DOHH2 (cell line): ENCODE measurements around the gene SOWAHC.
"Not testable (repeated sequence)": the region's sequence is repeated elsewhere in the genome, so short reads cannot be mapped to it uniquely, and the experiment has no call there.

ENCODE experiments used
- H3F3A ChIP-seq: fragments of 200-600 bp; sonication (generic), shearing (Covaris generic); 2 replicates; pipeline ENCODE4 v1.6.0; 2016; ENCODE audit warnings: antibody characterized with exemption, mild to moderate bottlenecking; ENCODE audit not compliant: control insufficient read depth, insufficient read depth
- H3K27ac ChIP-seq: fragments of 200-600 bp; sonication (generic); 2 replicates; pipeline ENCODE4 v1.5.1; 2014; ENCODE audit warnings: low read depth, mild to moderate bottlenecking, low read length, moderate library complexity
- H3K27me3 ChIP-seq: fragments of 200-600 bp; sonication (generic); 2 replicates; pipeline ENCODE4 v1.6.1; 2014; ENCODE audit warnings: mild to moderate bottlenecking, low read length, mixed read lengths; ENCODE audit not compliant: control insufficient read depth
- H3K36me3 ChIP-seq: fragments of 200-600 bp; sonication (generic); 2 replicates; pipeline ENCODE4 v1.6.1; 2014; ENCODE audit warnings: mild to moderate bottlenecking, low read length, moderate library complexity, mixed read lengths; ENCODE audit not compliant: control insufficient read depth
- H3K4me1 ChIP-seq: fragments of 200-600 bp; sonication (generic); 2 replicates; pipeline ENCODE4 v1.6.1; 2014; ENCODE audit warnings: mild to moderate bottlenecking, low read length, mixed read lengths; ENCODE audit not compliant: control insufficient read depth
- H3K4me2 ChIP-seq: fragments of 200-600 bp; sonication (generic); 2 replicates; pipeline ENCODE4 v1.6.0; 2014; ENCODE audit warnings: mild to moderate bottlenecking, low read length, moderate library complexity
- H3K4me3 ChIP-seq: fragments of 200-600 bp; sonication (generic); 2 replicates; pipeline ENCODE4 v1.5.1; 2014; ENCODE audit warnings: mild to moderate bottlenecking, low read length, mixed read lengths
- H3K79me2 ChIP-seq: fragments of 200-600 bp; sonication (generic); 2 replicates; pipeline ENCODE4 v1.6.1; 2014; ENCODE audit warnings: mild to moderate bottlenecking, low read length, mixed read lengths; ENCODE audit not compliant: control insufficient read depth
- H3K9me2 ChIP-seq: fragments of 200-600 bp; sonication (generic); replicated peaks from 2 replicates; pipeline ENCODE4 v1.6.1; 2014; ENCODE audit warnings: mild to moderate bottlenecking, low read length, mixed read lengths; ENCODE audit not compliant: control insufficient read depth
- H3K9me3 ChIP-seq: fragments of 200-600 bp; sonication (generic); 2 replicates; pipeline ENCODE4 v1.6.1; 2014; ENCODE audit warnings: antibody characterized with exemption, low read length, mixed read lengths; ENCODE audit not compliant: control insufficient read depth, insufficient read depth
- H4K20me1 ChIP-seq: fragments of 200-600 bp; sonication (generic); 2 replicates; pipeline ENCODE4 v1.6.0; 2014; ENCODE audit warnings: low read depth, mild to moderate bottlenecking, antibody characterized with exemption, low read length, moderate library complexity; ENCODE audit not compliant: control insufficient read depth, insufficient read depth
- CTCF ChIP-seq: fragments of 200-600 bp; sonication (generic); IDR thresholded peaks from one replicate; pipeline ENCODE4 v1.5.1; 2014; ENCODE audit warnings: antibody characterized with exemption, mild to moderate bottlenecking, low read depth, low read length; ENCODE audit not compliant: poor library complexity, severe bottlenecking
- EZH2phosphoT487 ChIP-seq: fragments of 200-600 bp; sonication (generic); IDR thresholded peaks from 2 replicates; pipeline ENCODE4 v1.6.1; 2017; ENCODE audit warnings: borderline replicate concordance, mild to moderate bottlenecking, antibody characterized with exemption, low read length, moderate library complexity, mixed read lengths

Gene SOWAHC

GRCh38 chr2:109624339-109624738, 10.2 kb downstream of the SOWAHC start:
- no peak overlapping the region for H3K4me3 ChIP-seq
- no peak overlapping the region for H3K4me2 ChIP-seq
- H3K4me1 ChIP-seq = no peaks in the 10 kb centered on the region
- TF ChIP-seq EZH2phosphoT487 = no peak
- no peak for TF ChIP-seq CTCF
- H3K79me2 ChIP-seq = no peaks in the 10 kb centered on the region
- no peak overlapping the region for H3K27ac ChIP-seq
- no peaks in the 10 kb centered on the region for H3K27me3 ChIP-seq
- H4K20me1 ChIP-seq = no peaks in the 10 kb centered on the region
- no peaks in the 10 kb centered on the region for H3K36me3 ChIP-seq
- no peaks in the 10 kb centered on the region for H3F3A ChIP-seq
- H3K9me3 ChIP-seq = no peaks in the 10 kb centered on the region
- no peaks in the 10 kb centered on the region for H3K9me2 ChIP-seq

GRCh38 chr2:109628321-109628720, 14.2 kb downstream of the SOWAHC start:
- H3K9me2 ChIP-seq, H3F3A ChIP-seq, H3K4me2 ChIP-seq, H3K4me1 ChIP-seq, H3K9me3 ChIP-seq, H3K27me3 ChIP-seq, H3K27ac ChIP-seq, H4K20me1 ChIP-seq, H3K4me3 ChIP-seq, H3K79me2 ChIP-seq, H3K36me3 ChIP-seq: not testable (repeated sequence)

- H3F3A ChIP-seq = no peaks in the 10 kb centered on the region
- no peaks in the 10 kb centered on the region for H3K9me2 ChIP-seq
- no peak overlapping the region for H3K4me2 ChIP-seq
- H3K4me1 ChIP-seq = no peaks in the 10 kb centered on the region
- H3K79me2 ChIP-seq = no peaks in the 10 kb centered on the region
- H4K20me1 ChIP-seq = no peaks in the 10 kb centered on the region
- no peak for TF ChIP-seq CTCF
- no peak for TF ChIP-seq EZH2phosphoT487
- H3K9me3 ChIP-seq = no peaks in the 10 kb centered on the region
- no peaks in the 10 kb centered on the region for H3K27me3 ChIP-seq
- no peak overlapping the region for H3K27ac ChIP-seq
- no peak overlapping the region for H3K4me3 ChIP-seq
- H3K36me3 ChIP-seq = no peaks in the 10 kb centered on the region
These were observed 15.7 kb downstream of the SOWAHC start for GRCh38 chr2:109629867-109630266.

GRCh38 chr2:109630441-109631430, 16.6 kb downstream of the SOWAHC start:
- H4K20me1 ChIP-seq = no peaks in the 10 kb centered on the region
- no peaks in the 10 kb centered on the region for H3K36me3 ChIP-seq

More at GRCh38 chr2:109630441-109631430, 16.6 kb downstream of the SOWAHC start:
- H3F3A ChIP-seq = no peaks in the 10 kb centered on the region
- no peak overlapping the region for H3K27ac ChIP-seq
- H3K4me3 ChIP-seq = no peak overlapping the region
- H3K27me3 ChIP-seq = no peaks in the 10 kb centered on the region
- H3K4me2 ChIP-seq = no peak overlapping the region
- TF ChIP-seq EZH2phosphoT487 (no peak), CTCF (no peak)
- H3K79me2 ChIP-seq = no peaks in the 10 kb centered on the region
- H3K4me1 ChIP-seq = no peaks in the 10 kb centered on the region
- no peaks in the 10 kb centered on the region for H3K9me2 ChIP-seq
- no peaks in the 10 kb centered on the region for H3K9me3 ChIP-seq
